Panc1 (cell line): ENCODE results near the gene PLEKHG5. TPM values are rescaled to one million over a fixed set of nuclear protein-coding genes. Genes with fewer than 3 reads are reported as not detected.

ENCODE experiments used
- ATAC-seq: fragments of 200-7000 bp; cut with Tn5 transposase; 2 replicates; pipeline ENCODE4 v1.9.1; 2020; ENCODE audit warnings: mild to moderate bottlenecking, moderate library complexity
- BruUV-seq: library from RNA; stranded (reverse); fragments of 400-500 nt; replicated peaks from 2 replicates; lab custom pipeline; 2021; lab: Mats Ljungman, UMichigan
- CTCF ChIA-PET: fragments of 300-600 bp; sonication (Branson Sonifier 250); formaldehyde crosslinking; loops from one replicate; lab custom pipeline; 2022; ENCODE audit warnings: antibody characterized with exemption; lab: Charles Lee
- POLR2A ChIA-PET: fragments of 300-600 bp; sonication (Branson Sonifier 250); formaldehyde crosslinking; loops from one replicate; lab custom pipeline; 2022; ENCODE audit warnings: antibody characterized with exemption; lab: Charles Lee
- DNase-seq: peaks from one replicate; pipeline ENCODE4 v3.0.0-alpha.2; 2010; ENCODE audit warnings: low read depth, low spot score
- H3K27ac ChIP-seq: 2 replicates; pipeline ENCODE4 v1.5.1; 2011; ENCODE audit warnings: mild to moderate bottlenecking, low read length, inconsistent platforms
- H3K27me3 ChIP-seq: fragments of 200-500 bp; sonication (Bioruptor generic); 2 replicates; pipeline ENCODE4 v1.6.0; 2014; ENCODE audit warnings: low read length, inconsistent platforms; ENCODE audit not compliant: control insufficient read depth, insufficient read depth
- H3K36me3 ChIP-seq: fragments of 200-500 bp; sonication (Bioruptor generic); 2 replicates; pipeline ENCODE4 v1.5.1; 2014; ENCODE audit warnings: inconsistent platforms, mild to moderate bottlenecking, low read length, moderate library complexity; ENCODE audit not compliant: control insufficient read depth, insufficient read depth
- H3K4me1 ChIP-seq: 2 replicates; pipeline ENCODE4 v1.5.1; 2011; ENCODE audit warnings: inconsistent platforms, mild to moderate bottlenecking, low read length, moderate library complexity; ENCODE audit not compliant: control insufficient read depth, insufficient read depth
- H3K4me3 ChIP-seq, 2 experiments: 2 replicates each; pipeline ENCODE4 v1.5.1; 2011 to 2012; ENCODE audit warnings: low read depth in 2 of 2, low read length in 2 of 2, mild to moderate bottlenecking in 2 of 2, inconsistent platforms in 1 of 2, moderate library complexity in 1 of 2
- H3K9me3 ChIP-seq: fragments of 200-500 bp; sonication (Bioruptor generic); 2 replicates; pipeline ENCODE4 v1.5.1; 2014; ENCODE audit warnings: low read depth, mild to moderate bottlenecking, inconsistent platforms, low read length, moderate library complexity; ENCODE audit not compliant: control insufficient read depth, insufficient read depth
- POLR2AphosphoS5 ChIP-seq: IDR thresholded peaks from 2 replicates; pipeline ENCODE4 v1.6.1; 2012; ENCODE audit warnings: mild to moderate bottlenecking, low read depth, low read length, moderate library complexity
- REST ChIP-seq, 2 experiments: IDR thresholded peaks; 2 replicates each; pipeline ENCODE4 v1.6.1; 2011 to 2012; ENCODE audit warnings: low read depth in 2 of 2, control low read depth in 1 of 2, low read length in 1 of 2, mild to moderate bottlenecking in 1 of 2, moderate library complexity in 1 of 2; ENCODE audit not compliant: insufficient read depth in 1 of 2
- SIN3A ChIP-seq: IDR thresholded peaks from 2 replicates; pipeline ENCODE4 v1.6.1; 2012; ENCODE audit warnings: low read depth, mild to moderate bottlenecking, low read length, moderate library complexity, borderline replicate concordance; ENCODE audit not compliant: insufficient read depth
- TCF7L2 ChIP-seq: IDR thresholded peaks from 2 replicates; pipeline ENCODE4 v1.6.1; 2011; ENCODE audit warnings: mild to moderate bottlenecking, low read depth, low read length, inconsistent platforms
- in situ Hi-C: cut with HindIII; loops from 2 replicates; pipeline ENCODE4 v1.10.0; 2016; ENCODE audit warnings: low sequenced_read_pairs, low pct_unique_long_range_greater_than_20kb
- intact Hi-C: fragments of 100-400 bp; cut with micrococcal nuclease; formaldehyde crosslinking; loops from one replicate; pipeline ENCODE4 v1.10.0; 2022; ENCODE audit not compliant: unreplicated experiment
- microRNA-seq: library from miRNA; unstranded; fragments of <30 nt; microRNA quantifications from one replicate; pipeline ENCODE4 v1.1.0, GENCODE V29; 2020; ENCODE audit not compliant: unreplicated experiment
- total RNA-seq: library from RNA; stranded (reverse); gene quantifications from one replicate; pipeline ENCODE4 v1.2.1, GENCODE V29; 2021; ENCODE audit not compliant: unreplicated experiment
- TF ChIP-seq, protein P1 (sequence below): fragments of 450-650 bp; IDR thresholded peaks from 2 replicates; pipeline ENCODE4 v1.5.1; 2017; ENCODE audit warnings: mild to moderate bottlenecking

PLEKHG5 gene
- total RNA-seq, 1 experiment from 2014 or later, result 6.8 TPM

GRCh38 chr1:6417961-6418667, 73.4 kb downstream of the PLEKHG5 start:
- in situ Hi-C loops, result no loop called here
- POLR2A ChIA-PET, result no interaction called here
- H3K27me3 ChIP-seq, result no peaks in the 10 kb centered on the region

More at GRCh38 chr1:6417961-6418667, 73.4 kb downstream of the PLEKHG5 start:
- TF ChIP-seq SIN3A, result no peak
- no peak for TF ChIP-seq POLR2AphosphoS5
- no peak for TF ChIP-seq TCF7L2
- no peak for TF ChIP-seq REST (IDR thresholded peaks at IDR 0.05; ENCODE audit: insufficient read depth in 1 of 2, low read depth in 2 of 2, low read length in 1 of 2)
- TF ChIP-seq, protein P1, sequence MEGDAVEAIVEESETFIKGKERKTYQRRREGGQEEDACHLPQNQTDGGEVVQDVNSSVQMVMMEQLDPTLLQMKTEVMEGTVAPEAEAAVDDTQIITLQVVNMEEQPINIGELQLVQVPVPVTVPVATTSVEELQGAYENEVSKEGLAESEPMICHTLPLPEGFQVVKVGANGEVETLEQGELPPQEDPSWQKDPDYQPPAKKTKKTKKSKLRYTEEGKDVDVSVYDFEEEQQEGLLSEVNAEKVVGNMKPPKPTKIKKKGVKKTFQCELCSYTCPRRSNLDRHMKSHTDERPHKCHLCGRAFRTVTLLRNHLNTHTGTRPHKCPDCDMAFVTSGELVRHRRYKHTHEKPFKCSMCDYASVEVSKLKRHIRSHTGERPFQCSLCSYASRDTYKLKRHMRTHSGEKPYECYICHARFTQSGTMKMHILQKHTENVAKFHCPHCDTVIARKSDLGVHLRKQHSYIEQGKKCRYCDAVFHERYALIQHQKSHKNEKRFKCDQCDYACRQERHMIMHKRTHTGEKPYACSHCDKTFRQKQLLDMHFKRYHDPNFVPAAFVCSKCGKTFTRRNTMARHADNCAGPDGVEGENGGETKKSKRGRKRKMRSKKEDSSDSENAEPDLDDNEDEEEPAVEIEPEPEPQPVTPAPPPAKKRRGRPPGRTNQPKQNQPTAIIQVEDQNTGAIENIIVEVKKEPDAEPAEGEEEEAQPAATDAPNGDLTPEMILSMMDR, result no peak
- ATAC-seq (no peak), DNase-seq (no peak)
- no peak overlapping the region for H3K4me3 ChIP-seq
- CTCF ChIA-PET, result interaction anchor here (0.5 to 0.9 kb wide), 2 partner anchors 17 to 19 kb away, joined by 3 to 5 read pairs; no protein-coding TSS in a partner anchor
- intact Hi-C loops, result no loop called here
- no peaks in the 10 kb centered on the region; the same call in 1 of the 2 replicates for H3K36me3 ChIP-seq
- H3K4me1 ChIP-seq, result peaks cover 17% of the 10 kb centered on the region
- no peak overlapping the region for H3K27ac ChIP-seq
- no peaks in the 10 kb centered on the region for H3K9me3 ChIP-seq
- BruUV-seq, result no TSS peak

Small RNAs within 50 kb of the gene (microRNA-seq; reads per million reads assigned to microRNA genes)
- gene MIR4252, result not detected

Other genes starting within 250 kb of the PLEKHG5 start
- not detected for gene HES3, start 247.5 kb downstream of the PLEKHG5 start, total RNA-seq
- gene GPR153, start 230.6 kb downstream of the PLEKHG5 start, total RNA-seq, result 5.5 TPM
- gene ACOT7, start 97.9 kb downstream of the PLEKHG5 start, total RNA-seq, result 120 TPM
- gene HES2, start 71.7 kb downstream of the PLEKHG5 start, total RNA-seq, result 11.1 TPM
- 8.5 TPM for gene ESPN, start 66.9 kb downstream of the PLEKHG5 start, total RNA-seq
- gene TNFRSF25, start 25.5 kb downstream of the PLEKHG5 start, total RNA-seq, result 7.0 TPM
- gene NOL9, start 62.8 kb upstream of the PLEKHG5 start, total RNA-seq, result 46.4 TPM
- not detected for gene TAS1R1, start 63.6 kb upstream of the PLEKHG5 start, total RNA-seq
- 40.7 TPM for gene ZBTB48, start 88.3 kb upstream of the PLEKHG5 start, total RNA-seq
- 35.9 TPM for gene KLHL21, start 111.2 kb upstream of the PLEKHG5 start, total RNA-seq
- 41.8 TPM for gene PHF13, start 122.1 kb upstream of the PLEKHG5 start, total RNA-seq
- gene THAP3, start 133.2 kb upstream of the PLEKHG5 start, total RNA-seq, result 24.9 TPM
- 93.6 TPM for gene DNAJC11, start 210.1 kb upstream of the PLEKHG5 start, total RNA-seq